ENCODE data around the gene CSMD2.

DNA sequence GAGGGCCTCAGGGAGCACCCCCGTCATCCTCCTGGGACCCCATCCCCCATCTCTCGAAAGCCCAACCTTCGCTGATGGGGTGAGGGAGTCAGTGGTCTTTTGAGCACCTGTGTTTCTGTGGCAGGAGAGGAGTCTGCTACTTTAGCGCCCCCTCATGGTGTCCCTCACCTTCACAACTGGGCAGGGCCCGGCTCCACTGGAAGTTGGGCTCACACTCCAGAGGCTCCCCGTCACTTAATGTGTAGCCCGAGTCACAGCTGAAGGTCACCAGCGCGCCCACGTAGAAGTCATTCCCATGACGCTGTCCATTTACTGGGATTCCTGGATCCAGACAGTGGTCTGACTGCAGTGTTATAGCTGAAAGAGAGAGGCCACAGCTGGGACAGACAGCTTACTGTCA, 440.7 kb downstream of the CSMD2 start:
- TF ChIP-seq POLR2A (IDR thresholded peaks at IDR 0.05) = no peak
- TF ChIP-seq, protein P1, sequence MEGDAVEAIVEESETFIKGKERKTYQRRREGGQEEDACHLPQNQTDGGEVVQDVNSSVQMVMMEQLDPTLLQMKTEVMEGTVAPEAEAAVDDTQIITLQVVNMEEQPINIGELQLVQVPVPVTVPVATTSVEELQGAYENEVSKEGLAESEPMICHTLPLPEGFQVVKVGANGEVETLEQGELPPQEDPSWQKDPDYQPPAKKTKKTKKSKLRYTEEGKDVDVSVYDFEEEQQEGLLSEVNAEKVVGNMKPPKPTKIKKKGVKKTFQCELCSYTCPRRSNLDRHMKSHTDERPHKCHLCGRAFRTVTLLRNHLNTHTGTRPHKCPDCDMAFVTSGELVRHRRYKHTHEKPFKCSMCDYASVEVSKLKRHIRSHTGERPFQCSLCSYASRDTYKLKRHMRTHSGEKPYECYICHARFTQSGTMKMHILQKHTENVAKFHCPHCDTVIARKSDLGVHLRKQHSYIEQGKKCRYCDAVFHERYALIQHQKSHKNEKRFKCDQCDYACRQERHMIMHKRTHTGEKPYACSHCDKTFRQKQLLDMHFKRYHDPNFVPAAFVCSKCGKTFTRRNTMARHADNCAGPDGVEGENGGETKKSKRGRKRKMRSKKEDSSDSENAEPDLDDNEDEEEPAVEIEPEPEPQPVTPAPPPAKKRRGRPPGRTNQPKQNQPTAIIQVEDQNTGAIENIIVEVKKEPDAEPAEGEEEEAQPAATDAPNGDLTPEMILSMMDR (IDR thresholded peaks at IDR 0.05) = no peak
